HepG2 (cell line): ENCODE measurements around the gene COA3. TPM values are rescaled to one million over a fixed set of nuclear protein-coding genes. Genes with fewer than 3 reads are reported as not detected.

Source experiments
- DBP ChIP-seq: sonication (generic); formaldehyde crosslinking; IDR thresholded peaks from 2 replicates; pipeline ENCODE4 v1.4.0; 2020; ENCODE audit warnings: missing genetic modification reagents; ENCODE audit errors: not compliant biosample characterization
- HMGXB3 ChIP-seq: sonication (generic); formaldehyde crosslinking; IDR thresholded peaks from 2 replicates; pipeline ENCODE4 v1.4.0; 2020; ENCODE audit warnings: missing genetic modification reagents, borderline replicate concordance
- HNRNPH1 ChIP-seq: fragments of 200-400 bp; formaldehyde crosslinking; optimal IDR thresholded peaks from 2 replicates; pipeline ENCODE3; 2017; ENCODE audit warnings: mild to moderate bottlenecking, low read depth, low read length
- NFATC3 ChIP-seq: sonication (generic); formaldehyde crosslinking; IDR thresholded peaks from 2 replicates; pipeline ENCODE4 v1.5.1; 2020; ENCODE audit warnings: mild to moderate bottlenecking, missing genetic modification reagents
- ZBTB25 ChIP-seq: IDR thresholded peaks from 2 replicates; pipeline ENCODE4 v1.6.1; 2018; ENCODE audit warnings: missing genetic modification reagents
- ZBTB49 ChIP-seq: sonication (generic); formaldehyde crosslinking; IDR thresholded peaks from 2 replicates; pipeline ENCODE4 v1.4.0; 2020; ENCODE audit warnings: missing genetic modification reagents, borderline replicate concordance
- ZHX2 ChIP-seq, 2 experiments: sonication (generic) in 1 of 2; formaldehyde crosslinking in 1 of 2; IDR thresholded peaks; 2 replicates each; pipeline versions ENCODE4 v1.6.1 to v1.9.0; 2014 to 2022; ENCODE audit warnings: antibody characterized with exemption in 1 of 2, borderline replicate concordance in 1 of 2, inconsistent platforms in 1 of 2, low read depth in 1 of 2, missing genetic modification reagents in 1 of 2
- ZNF317 ChIP-seq: sonication (generic); formaldehyde crosslinking; IDR thresholded peaks from 2 replicates; pipeline ENCODE4 v1.5.0; 2020; ENCODE audit warnings: mild to moderate bottlenecking, missing genetic modification reagents
- ZNF383 ChIP-seq: sonication (generic); formaldehyde crosslinking; IDR thresholded peaks from 2 replicates; pipeline ENCODE4 v1.4.0; 2020; ENCODE audit warnings: missing genetic modification reagents, mild to moderate bottlenecking, borderline replicate concordance
- ZNF570 ChIP-seq: sonication (generic); formaldehyde crosslinking; IDR thresholded peaks from 2 replicates; pipeline ENCODE4 v1.4.0; 2020; ENCODE audit warnings: mild to moderate bottlenecking, missing genetic modification reagents, borderline replicate concordance
- ZNF780A ChIP-seq: sonication (generic); formaldehyde crosslinking; IDR thresholded peaks from 2 replicates; pipeline ENCODE4 v1.8.0; 2022; ENCODE audit warnings: mild to moderate bottlenecking, missing genetic modification reagents, moderate library complexity
- ZSCAN20 ChIP-seq: sonication (generic); formaldehyde crosslinking; IDR thresholded peaks from 2 replicates; pipeline ENCODE4 v1.4.0; 2020; ENCODE audit warnings: missing genetic modification reagents, mild to moderate bottlenecking, borderline replicate concordance
- polyA plus RNA-seq, 8 experiments: library from polyadenylated mRNA; depleted of rRNA in 3 of 8; stranded (reverse) in 7 of 8; unstranded in 1 of 8; fragments of >200 nt; fragmentation: Illumina TruSeq in 4 of 8; extraction: Trizol in 4 of 8; gene quantifications; 2 replicates each; pipeline versions ENCODE4 v1.2.1 to v1.2.3, GENCODE V29; 2011 to 2016; ENCODE audit warnings: low read depth in 4 of 8, missing spikeins in 1 of 8, mixed read lengths in 1 of 8; ENCODE audit not compliant: insufficient read depth in 1 of 8
- total RNA-seq, 5 experiments: library from RNA; depleted of rRNA; stranded (reverse); fragments of >200 nt; fragmentation: Illumina TruSeq; extraction: Trizol; gene quantifications; 2 replicates each; pipeline ENCODE4 v1.2.3, GENCODE V29; 2016; ENCODE audit warnings: low read depth in 1 of 5

Gene COA3
- total and polyA plus RNA-seq, 2 of the 13 experiments (the other 11 are each of a cell fraction or from before 2014, with no cell fraction given) = 133 to 202 TPM

- TF ChIP-seq HMGXB3 (no peak), ZNF383 (no peak), NFATC3 (no peak), ZNF317 (0 out of 2 replicates have a peak, but pooled peaks have one; percentile 52), ZSCAN20 (CRISPR knock-in tag) (no peak), ZNF780A (CRISPR knock-in tag) (no peak), ZHX2 (IDR thresholded peaks at IDR 0.05; ENCODE audit: low read depth) (no peak), ZHX2 (CRISPR knock-in tag; IDR thresholded peaks at IDR 0.05; ENCODE audit: borderline replicate concordance) (no peak), DBP (no peak), ZNF570 (0 out of 2 replicates have a peak, but pooled peaks have one; percentile 2), HNRNPH1 (no peak), ZBTB49 (CRISPR knock-in tag) (no peak), ZBTB25 (CRISPR knock-in tag) (no peak)
These were observed 38.4 kb downstream of the COA3 start (continued) for GRCh38 chr17:42759982-42760651.
